Skin of body (tissue), 2 donors: Measurements from ENCODE around the gene ZBTB32. TPM values are rescaled to one million over a fixed set of nuclear protein-coding genes. Genes with fewer than 3 reads are reported as not detected.

ENCODE experiments used
- DNase-seq: peaks from one replicate; lab custom pipeline; 2025; lab: John Stamatoyannopoulos, UW
- total RNA-seq: library from RNA; depleted of rRNA; stranded (reverse); fragments of >200 nt; gene quantifications from one replicate; pipeline ENCODE4 v1.2.3, GENCODE V29; 2014

The ZBTB32 gene
- total RNA-seq, 1 donor from 2014 or later = not detected

- DNase-seq = no peak
Measured at GRCh38 chr19:35695895-35696422, 8.4 kb upstream of the ZBTB32 start.

- DNase-seq = no peak
Measured at GRCh38 chr19:35696835-35697234, 7.5 kb upstream of the ZBTB32 start.

GRCh38 chr19:35702223-35703012, 1.9 kb upstream of the ZBTB32 start:
- peak; percentile 95 for DNase-seq

GRCh38 chr19:35703343-35703742, 1.0 kb upstream of the ZBTB32 start:
- no peak for DNase-seq

- DNase-seq = no peak
Measured at GRCh38 chr19:35708391-35708790, 4.0 kb downstream of the ZBTB32 start.

GRCh38 chr19:35710784-35711723, 6.7 kb downstream of the ZBTB32 start:
- no peak for DNase-seq

GRCh38 chr19:35712567-35713505, 8.5 kb downstream of the ZBTB32 start:
- no peak for DNase-seq

- DNase-seq = no peak
Measured at GRCh38 chr19:35713506-35713850, 9.1 kb downstream of the ZBTB32 start.

GRCh38 chr19:35713904-35714495, 9.6 kb downstream of the ZBTB32 start:
- DNase-seq = no peak

- no peak for DNase-seq
Measured at GRCh38 chr19:35714601-35715354, 10.4 kb downstream of the ZBTB32 start.

- no peak for DNase-seq
Measured at GRCh38 chr19:35715355-35715809, 11.0 kb downstream of the ZBTB32 start.

- DNase-seq = no peak
Measured at GRCh38 chr19:35715981-35716800, 11.8 kb downstream of the ZBTB32 start.

GRCh38 chr19:35716801-35717664, 12.7 kb downstream of the ZBTB32 start:
- peak; percentile 93 for DNase-seq

GRCh38 chr19:35717665-35718344, 13.4 kb downstream of the ZBTB32 start, which contains the start of gene KMT2B:
KMT2B (plus strand) TSS chr19:35718003; CDS start chr19:35718019, 16 bp downstream.
- DNase-seq = no peak

- no peak for DNase-seq
Measured at GRCh38 chr19:35718345-35719041, 14.1 kb downstream of the ZBTB32 start.

- no peak for DNase-seq
Measured at GRCh38 chr19:35719402-35720162, 15.2 kb downstream of the ZBTB32 start.
